HG03469 (cell line): ENCODE measurements around the gene GPNMB.
"Not testable (repeated sequence)": the region's sequence is repeated elsewhere in the genome, so short reads cannot be mapped to it uniquely, and the experiment has no call there.

Experiments used
- ATAC-seq: cut with Tn5 transposase; IDR thresholded peaks from one replicate; pipeline ENCODE4 v1.9.1; 2021; ENCODE audit warnings: mild to moderate bottlenecking, moderate library complexity, moderate number of reproducible peaks; ENCODE audit not compliant: unreplicated experiment

The GPNMB gene

DNA sequence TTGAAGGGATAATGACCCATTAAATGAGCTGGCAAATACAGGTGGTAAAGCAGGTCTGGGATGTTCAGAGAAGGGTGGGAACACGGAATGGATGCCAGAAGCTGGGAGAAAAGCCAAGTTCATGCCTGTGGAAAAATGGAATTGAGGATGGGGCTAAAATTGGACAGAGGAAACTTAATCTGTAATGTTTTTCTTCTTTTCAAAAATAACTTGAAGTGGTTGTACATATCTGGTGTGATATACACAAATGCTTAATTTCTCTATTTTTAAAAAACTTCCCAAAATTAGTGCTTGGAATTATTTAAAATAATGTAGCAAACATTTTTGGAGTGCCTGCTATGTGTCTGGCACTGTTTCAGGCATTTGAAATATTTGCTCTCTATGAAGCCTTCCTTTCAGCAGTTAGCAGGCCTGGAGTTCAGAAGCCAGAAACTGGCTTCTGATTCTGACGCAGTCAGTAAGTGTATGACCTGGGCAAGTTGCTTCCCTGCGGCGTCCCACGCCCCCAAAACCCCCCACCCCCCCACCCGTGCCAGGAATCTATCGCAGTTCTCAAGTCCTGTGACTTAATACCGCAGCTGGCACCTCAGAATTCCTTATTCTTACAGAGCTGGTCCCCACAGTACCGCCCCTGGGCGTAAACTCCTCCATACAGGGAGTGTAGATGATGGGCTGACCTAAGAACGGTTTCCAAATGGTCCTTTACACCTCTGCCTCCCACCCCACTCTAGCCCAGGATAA lies 51.7 kb downstream of the GPNMB start:
- no peak for ATAC-seq

DNA sequence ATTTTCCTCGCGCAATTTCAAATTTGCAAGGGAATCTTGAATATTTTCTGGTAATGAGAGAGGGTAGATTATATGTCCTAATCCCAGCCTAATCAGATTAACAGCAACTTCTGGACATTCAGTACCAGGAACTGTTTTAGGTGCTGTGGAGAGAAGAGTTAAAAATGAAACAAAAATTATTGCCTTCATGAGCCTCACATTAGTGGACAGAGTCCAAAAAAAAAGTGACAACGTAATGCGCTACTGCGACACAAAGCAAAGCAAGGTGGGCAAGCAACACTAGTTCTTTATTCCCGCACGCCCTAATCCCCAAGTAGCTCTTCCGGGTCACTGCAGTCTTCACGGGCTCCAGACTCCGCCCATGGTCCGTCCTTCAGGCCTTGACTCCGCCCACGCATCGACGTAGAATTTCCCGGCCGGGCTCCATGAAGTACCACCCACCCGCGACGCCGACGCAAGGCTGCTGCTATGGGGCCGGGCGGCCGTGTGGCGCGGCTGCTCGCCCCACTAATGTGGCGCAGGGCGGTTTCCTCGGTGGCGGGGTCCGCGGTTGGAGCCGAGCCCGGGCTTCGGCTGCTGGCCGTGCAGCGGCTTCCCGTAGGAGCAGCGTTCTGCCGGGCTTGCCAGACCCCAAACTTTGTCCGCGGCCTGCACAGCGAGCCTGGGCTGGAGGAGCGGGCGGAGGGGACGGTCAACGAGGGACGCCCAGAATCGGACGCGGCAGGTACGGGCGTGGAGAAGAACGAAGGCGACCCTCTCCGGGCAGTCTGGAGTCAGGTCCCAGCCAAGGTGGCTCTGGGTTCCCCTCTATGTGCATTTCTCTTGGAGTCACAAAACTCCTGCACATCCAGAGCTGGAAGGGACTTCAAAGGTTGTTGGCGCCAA lies 52.6 kb downstream of the GPNMB start, which contains the start of gene MALSU1:
MALSU1 (plus strand) TSS at position 455 of the 885 bp plus-strand sequence; CDS start at position 469, 14 bp downstream.
- peak; percentile 93 for ATAC-seq

DNA sequence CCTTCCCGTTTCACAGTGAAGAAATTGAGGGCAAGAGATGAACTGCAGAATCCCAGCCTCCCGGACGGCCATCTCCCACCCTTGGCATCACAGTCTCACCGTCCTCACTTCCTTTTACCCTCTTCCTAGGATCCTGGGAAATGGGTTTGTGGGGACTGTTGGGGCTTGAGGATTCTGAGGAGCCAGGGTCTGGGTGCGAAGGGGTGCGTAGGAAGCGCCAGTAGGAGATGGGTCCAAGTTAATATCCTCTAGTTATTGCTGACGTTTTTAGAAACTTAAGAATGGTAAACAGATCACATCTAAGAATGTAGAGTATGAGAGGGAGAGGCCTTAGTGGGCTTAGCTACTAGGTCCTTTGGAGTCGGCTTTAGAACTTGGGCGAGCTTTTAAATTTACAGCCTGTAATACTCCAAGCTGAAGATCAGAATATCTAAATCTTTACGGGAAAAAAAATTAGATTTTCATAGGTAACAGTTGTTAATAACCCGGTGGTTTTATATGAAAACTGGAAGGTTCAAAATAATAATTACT lies 53.3 kb downstream of the GPNMB start:
- ATAC-seq = no peak

DNA sequence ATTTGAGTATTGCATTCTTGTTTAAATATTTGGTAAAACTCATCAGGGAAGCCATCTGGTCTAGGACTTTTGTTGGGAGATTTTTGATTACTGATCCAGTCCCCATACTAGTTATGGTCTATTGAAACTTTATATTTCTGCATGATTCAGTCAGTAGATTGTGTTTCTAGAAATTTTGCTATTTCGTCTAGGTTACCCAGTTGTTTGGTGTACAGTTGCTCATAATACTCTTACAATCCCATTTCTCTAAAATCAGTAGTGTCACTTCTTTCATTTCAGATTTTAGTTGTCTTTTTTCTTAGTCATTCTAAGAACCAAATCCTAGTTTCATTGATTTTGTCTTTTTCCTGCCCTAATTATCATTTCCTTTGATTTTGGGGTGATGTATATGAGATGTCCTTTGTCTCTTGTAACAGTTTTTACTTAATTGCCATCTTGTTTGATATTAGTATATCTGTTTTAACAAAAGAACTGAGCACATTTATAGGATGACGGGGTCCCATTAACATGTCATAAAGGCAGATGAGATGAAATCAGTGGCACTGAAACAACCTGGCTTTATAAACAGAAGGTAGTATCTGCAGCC lies 60.5 kb downstream of the GPNMB start:
- no peak for ATAC-seq

DNA sequence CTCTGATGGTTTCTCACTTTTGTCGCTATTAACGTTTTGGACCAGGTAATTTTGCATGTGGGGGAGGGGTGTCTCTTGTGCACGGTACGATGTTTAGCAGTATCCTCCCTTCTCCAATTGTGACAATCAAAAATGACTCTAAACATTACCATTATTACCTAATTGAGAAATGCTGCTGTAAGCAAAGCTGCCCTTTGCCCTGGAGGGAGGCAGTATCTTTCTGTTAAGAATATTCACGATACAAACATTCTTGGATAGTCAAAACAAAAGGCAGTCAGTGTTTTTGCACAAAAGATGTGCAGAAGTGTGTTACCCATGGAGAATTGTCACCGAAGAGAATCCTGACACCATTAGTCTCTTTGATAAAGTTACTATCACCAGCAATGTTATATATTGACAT lies 62.2 kb downstream of the GPNMB start:
- ATAC-seq = no peak

DNA sequence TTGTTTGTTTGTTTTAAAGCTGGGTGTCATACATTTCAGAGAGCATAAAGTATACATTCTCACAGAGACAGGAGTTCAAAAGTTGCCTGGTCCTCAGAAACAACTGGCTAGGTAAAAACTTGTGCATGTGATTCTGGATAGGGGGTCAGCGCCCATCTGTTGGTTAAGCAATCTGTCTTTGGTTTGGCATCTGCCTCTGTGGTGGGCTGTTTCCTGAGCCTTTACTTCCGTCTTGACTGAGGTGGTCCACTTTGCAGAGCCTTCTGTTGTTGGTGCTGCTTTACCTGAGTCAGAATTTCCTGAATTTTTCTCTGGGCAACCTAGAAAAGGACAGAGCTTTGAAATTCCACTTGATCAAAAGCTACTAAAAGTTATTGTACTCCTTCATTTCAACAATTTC lies 65.6 kb downstream of the GPNMB start:
- not testable (repeated sequence) for ATAC-seq

DNA sequence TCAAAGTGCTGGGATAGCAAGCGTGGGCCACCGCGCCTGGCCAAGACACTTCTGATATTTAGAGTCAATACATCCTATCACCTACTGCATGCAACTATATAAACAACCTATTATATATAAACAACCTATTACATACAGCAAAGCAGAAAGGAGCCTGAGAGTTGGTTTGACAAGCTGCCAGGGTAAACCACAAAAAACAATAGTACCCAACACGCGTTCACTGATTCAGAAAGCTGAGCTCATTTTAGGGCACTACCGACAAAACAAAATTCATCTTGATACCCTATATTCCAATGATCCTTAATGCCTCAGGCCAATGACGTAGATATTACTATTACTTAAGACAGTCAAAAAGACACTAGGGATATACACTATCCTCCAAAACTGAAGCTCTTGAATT lies 68.8 kb downstream of the GPNMB start:
- no peak for ATAC-seq
